22Rv1 (cell line): ENCODE data around the gene CAPN2.
A peak's percentile ranks its signal among the peaks of the same experiment; 100 is the strongest.

Source experiments
- H3K27ac ChIP-seq: fragments of 450-650 bp; 2 replicates; pipeline ENCODE4 v1.5.1; 2017
- CTCF ChIP-seq: fragments of 450-650 bp; IDR thresholded peaks from 2 replicates; pipeline ENCODE4 v1.5.1; 2017; ENCODE audit warnings: mild to moderate bottlenecking
- ZFX ChIP-seq: fragments of 450-650 bp; IDR thresholded peaks from 2 replicates; pipeline ENCODE4 v1.6.1; 2017; ENCODE audit warnings: antibody characterized with exemption, borderline replicate concordance

The CAPN2 gene

GRCh38 chr1:223670458-223671159 is 41.7 kb upstream of the CAPN2 start:
- TF ChIP-seq CTCF, result peak; percentile 71
- TF ChIP-seq ZFX, result no peak
- no peak overlapping the region for H3K27ac ChIP-seq

- TF ChIP-seq ZFX, result no peak
- no peak for TF ChIP-seq CTCF
- H3K27ac ChIP-seq, result no peak overlapping the region
Measured at GRCh38 chr1:223674119-223674890, 38.0 kb upstream of the CAPN2 start.

- TF ChIP-seq CTCF (no peak), ZFX (no peak)
Measured at GRCh38 chr1:223678841-223679240, 33.5 kb upstream of the CAPN2 start.

GRCh38 chr1:223680188-223680587 is 32.2 kb upstream of the CAPN2 start:
- no peak for TF ChIP-seq CTCF
- no peak for TF ChIP-seq ZFX
- no peak overlapping the region for H3K27ac ChIP-seq

More at GRCh38 chr1:223678841-223679240, 33.5 kb upstream of the CAPN2 start:
- H3K27ac ChIP-seq, result no peak overlapping the region

- no peak overlapping the region for H3K27ac ChIP-seq
- TF ChIP-seq ZFX, result no peak
Measured at GRCh38 chr1:223682502-223682901, 29.8 kb upstream of the CAPN2 start.

- TF ChIP-seq ZFX (no peak), CTCF (peak; percentile 78)
- no peak overlapping the region for H3K27ac ChIP-seq
Measured at GRCh38 chr1:223683586-223684487, 28.5 kb upstream of the CAPN2 start.

- 0 out of 2 replicates have a peak, but pooled peaks have one; percentile 45 for TF ChIP-seq CTCF
- no peak for TF ChIP-seq ZFX
- H3K27ac ChIP-seq, result no peak overlapping the region
Measured at GRCh38 chr1:223684488-223684792, 27.9 kb upstream of the CAPN2 start.
